Progenitor cell of endocrine pancreas (in vitro differentiated cells): Measurements from ENCODE around the gene CASP9. TPM values are rescaled to one million over a fixed set of nuclear protein-coding genes. Genes with fewer than 3 reads are reported as not detected.

Experiments
- DNase-seq: peaks from one replicate; pipeline ENCODE4 v3.0.0; 2021; ENCODE audit warnings: low spot score; ENCODE audit not compliant: unreplicated experiment
- H3K27ac Mint-ChIP-seq: 2 replicates; pipeline ENCODE4 v1.8.0; 2021; ENCODE audit warnings: mild to moderate bottlenecking, moderate library complexity, mixed read lengths
- H3K27me3 Mint-ChIP-seq: 2 replicates; pipeline ENCODE4 v1.8.0; 2021; ENCODE audit warnings: mixed read lengths
- H3K36me3 Mint-ChIP-seq: 2 replicates; pipeline ENCODE4 v1.8.0; 2022; ENCODE audit warnings: mixed read lengths; ENCODE audit not compliant: insufficient read depth
- H3K4me1 Mint-ChIP-seq: 2 replicates; pipeline ENCODE4 v1.8.0; 2021; ENCODE audit warnings: low read depth, mixed read lengths
- H3K4me3 Mint-ChIP-seq: 2 replicates; pipeline ENCODE4 v1.8.0; 2021; ENCODE audit warnings: low read depth, mild to moderate bottlenecking, moderate library complexity, mixed read lengths
- H3K9me3 Mint-ChIP-seq: 2 replicates; pipeline ENCODE4 v1.8.0; 2021; ENCODE audit warnings: low read depth, mixed read lengths
- CTCF ChIP-seq: fragments of 200-600 bp; sonication (generic); IDR thresholded peaks from one replicate; pipeline ENCODE4 v1.5.0; 2021; ENCODE audit warnings: antibody characterized with exemption, mild to moderate bottlenecking; ENCODE audit not compliant: unreplicated experiment
- total RNA-seq: library from RNA; stranded (reverse); gene quantifications from 2 replicates; pipeline ENCODE4 v1.2.1, GENCODE V29; 2021

The CASP9 gene
- total RNA-seq, 1 donor from 2014 or later, result 25.2 TPM

- TF ChIP-seq CTCF, result no peak
- H3K27me3 Mint-ChIP-seq, result peaks cover 8% of the 10 kb centered on the region
- no peak overlapping the region for H3K27ac Mint-ChIP-seq
- H3K36me3 Mint-ChIP-seq, result no peaks in the 10 kb centered on the region
- peaks cover 5% of the 10 kb centered on the region for H3K9me3 Mint-ChIP-seq
- H3K4me1 Mint-ChIP-seq, result peaks cover 2% of the 10 kb centered on the region
- H3K4me3 Mint-ChIP-seq, result no peak overlapping the region
- DNase-seq, result no peak
Measured at GRCh38 chr1:15446212-15446611, 77.8 kb downstream of the CASP9 start.

GRCh38 chr1:15445390-15446122, 78.5 kb downstream of the CASP9 start:
- Mint-ChIP-seq H3K27ac (no peak overlapping the region), H3K36me3 (no peaks in the 10 kb centered on the region), H3K4me3 (no peak overlapping the region), H3K27me3 (peaks cover 8% of the 10 kb centered on the region), H3K9me3 (no peaks in the 10 kb centered on the region), H3K4me1 (peaks cover 2% of the 10 kb centered on the region)
- DNase-seq, result no peak
- no peak for TF ChIP-seq CTCF

GRCh38 chr1:15444468-15445389, 79.3 kb downstream of the CASP9 start:
- H3K4me3 Mint-ChIP-seq, result no peak overlapping the region
- H3K36me3 Mint-ChIP-seq, result no peaks in the 10 kb centered on the region
- TF ChIP-seq CTCF, result no peak
- peaks cover 8% of the 10 kb centered on the region for H3K27me3 Mint-ChIP-seq
- no peak for DNase-seq
- no peak overlapping the region for H3K27ac Mint-ChIP-seq
- no peaks in the 10 kb centered on the region for H3K9me3 Mint-ChIP-seq
- H3K4me1 Mint-ChIP-seq, result peaks cover 2% of the 10 kb centered on the region

- Mint-ChIP-seq H3K4me3 (no peak overlapping the region), H3K4me1 (peaks cover 2% of the 10 kb centered on the region), H3K36me3 (no peaks in the 10 kb centered on the region), H3K27ac (no peak overlapping the region), H3K9me3 (no peaks in the 10 kb centered on the region), H3K27me3 (peaks cover 8% of the 10 kb centered on the region)
- no peak for TF ChIP-seq CTCF
- no peak for DNase-seq
Measured at GRCh38 chr1:15443281-15443680, 80.7 kb downstream of the CASP9 start.

- H3K4me1 Mint-ChIP-seq, result peaks cover 3% of the 10 kb centered on the region
- no peak for TF ChIP-seq CTCF
- H3K27ac Mint-ChIP-seq, result no peak overlapping the region
- no peak for DNase-seq
- H3K9me3 Mint-ChIP-seq, result no peaks in the 10 kb centered on the region
- no peak overlapping the region for H3K4me3 Mint-ChIP-seq
- peaks cover 8% of the 10 kb centered on the region for H3K27me3 Mint-ChIP-seq
- H3K36me3 Mint-ChIP-seq, result no peaks in the 10 kb centered on the region
Measured at GRCh38 chr1:15442759-15443158, 81.3 kb downstream of the CASP9 start.
